AG20443 (cell line): ENCODE results near the gene B2M.
"Not testable (repeated sequence)": the region's sequence is repeated elsewhere in the genome, so short reads cannot be mapped to it uniquely, and the experiment has no call there.

Source experiments
- DNase-seq: peaks from one replicate; pipeline ENCODE4 v3.0.0; 2012; ENCODE audit warnings: low spot score, mixed read lengths

The B2M gene

GRCh38 chr15:44726136-44726535, 14.8 kb downstream of the B2M start:
- peak; percentile 21 for DNase-seq

- peak; percentile 82 for DNase-seq
Measured at GRCh38 chr15:44726568-44727484, 15.5 kb downstream of the B2M start.

- DNase-seq = no peak
Measured at GRCh38 chr15:44727485-44728231, 16.3 kb downstream of the B2M start.

GRCh38 chr15:44728232-44728575, 16.9 kb downstream of the B2M start:
- not testable (repeated sequence) for DNase-seq

GRCh38 chr15:44728576-44729407, 17.5 kb downstream of the B2M start:
- peak; percentile 94 for DNase-seq

- no peak for DNase-seq
Measured at GRCh38 chr15:44729408-44730127, 18.3 kb downstream of the B2M start.

- no peak for DNase-seq
Measured at GRCh38 chr15:44734839-44735481, 23.6 kb downstream of the B2M start.

GRCh38 chr15:44735482-44736180, 24.3 kb downstream of the B2M start:
- peak; percentile 14 for DNase-seq

- DNase-seq = no peak
Measured at GRCh38 chr15:44736181-44736765, 25.0 kb downstream of the B2M start, which contains the start of gene TRIM69. Gene TRIM69 (plus strand): TSS chr15:44736528. CDS start chr15:44736705, 177 bp downstream.

GRCh38 chr15:44738340-44738984, 27.1 kb downstream of the B2M start:
- peak; percentile 52 for DNase-seq

- not testable (repeated sequence) for DNase-seq
Measured at GRCh38 chr15:44739222-44739847, 28.0 kb downstream of the B2M start.

- not testable (repeated sequence) for DNase-seq
Measured at GRCh38 chr15:44743454-44743853, 32.1 kb downstream of the B2M start.

GRCh38 chr15:44753345-44753744, 42.0 kb downstream of the B2M start:
- DNase-seq = no peak

GRCh38 chr15:44763187-44763586, 51.9 kb downstream of the B2M start:
- no peak for DNase-seq

GRCh38 chr15:44763848-44764247, 52.5 kb downstream of the B2M start:
- no peak for DNase-seq

- no peak for DNase-seq
Measured at GRCh38 chr15:44765036-44765435, 53.7 kb downstream of the B2M start.
